GM21381 (cell line): ENCODE data around the gene INPP4B.

Experiments
- ATAC-seq: cut with Tn5 transposase; IDR thresholded peaks from one replicate; pipeline ENCODE4 v1.9.1; 2021; ENCODE audit warnings: mild to moderate bottlenecking, moderate library complexity; ENCODE audit not compliant: unreplicated experiment

The INPP4B gene

DNA sequence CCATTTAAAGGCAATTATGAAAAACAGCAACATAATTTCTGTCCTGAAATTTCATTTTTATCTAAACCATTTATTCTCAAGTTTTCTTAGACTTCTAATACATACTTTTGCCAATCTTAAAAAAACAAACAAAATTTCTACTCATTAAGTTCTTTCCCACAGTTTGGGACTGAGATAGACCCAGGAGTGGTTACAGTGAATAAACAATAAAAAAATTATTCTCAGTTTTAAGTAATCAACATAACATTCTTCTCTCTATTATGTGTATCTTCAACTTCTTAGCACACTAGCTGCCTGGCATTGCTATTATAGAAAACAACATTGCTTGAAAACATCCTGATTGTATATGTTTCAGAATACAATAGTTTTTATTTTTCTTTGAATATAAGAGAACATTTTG is 676.9 kb downstream of the INPP4B start:
- no peak for ATAC-seq

DNA sequence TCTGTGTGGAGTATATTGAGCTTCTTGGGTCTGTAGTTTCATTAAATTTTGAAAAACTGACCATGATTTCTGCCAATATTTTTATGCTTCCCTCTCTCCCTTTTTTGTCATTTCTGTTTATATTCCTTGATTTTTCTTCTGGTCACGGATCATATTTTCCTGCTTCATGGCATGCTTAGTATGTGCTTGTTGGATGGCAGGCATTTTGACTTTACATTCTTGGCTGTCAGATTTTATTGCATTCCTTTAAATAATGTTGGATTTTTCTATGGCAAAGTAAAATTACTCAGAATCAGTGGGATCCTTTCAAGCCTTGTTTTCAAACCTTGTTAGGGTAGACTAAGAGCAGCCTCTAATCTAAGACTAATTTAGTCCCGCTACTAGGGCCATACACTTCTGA is 677.9 kb downstream of the INPP4B start:
- no peak for ATAC-seq

DNA sequence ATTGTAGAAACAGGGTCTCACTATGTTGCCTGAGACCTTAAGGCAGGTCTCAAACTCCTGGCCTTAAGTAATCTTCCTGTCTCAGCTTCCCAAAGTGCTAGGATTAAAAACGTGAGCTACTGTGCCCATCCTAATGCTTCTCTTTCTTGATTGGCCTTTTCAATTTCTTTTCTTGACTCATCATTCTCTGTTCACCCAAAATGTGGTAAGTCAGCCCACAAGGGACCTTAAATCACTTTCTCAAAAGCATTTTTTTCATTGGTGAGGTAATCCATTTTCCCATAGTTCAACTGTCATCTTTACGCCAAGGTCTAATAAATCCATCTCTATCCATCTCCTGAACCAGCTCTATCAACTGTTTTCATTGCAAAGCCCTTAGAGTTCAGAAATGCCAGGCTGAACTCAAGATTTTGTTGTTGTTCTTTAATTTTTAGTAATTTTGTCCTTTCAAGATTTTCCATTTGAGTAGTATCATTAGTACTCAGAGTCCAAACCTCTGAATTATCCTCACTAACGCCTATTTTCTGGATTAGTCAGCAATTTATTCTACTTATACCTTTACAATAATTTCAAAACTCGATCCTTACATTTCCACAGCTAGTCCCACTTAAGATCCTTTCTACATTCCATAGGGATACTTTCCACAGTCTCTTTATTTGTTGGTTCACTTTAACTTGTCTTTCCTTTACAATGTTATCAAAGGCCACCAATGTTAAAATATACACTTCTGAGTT is 681.2 kb downstream of the INPP4B start:
- ATAC-seq: no peak

DNA sequence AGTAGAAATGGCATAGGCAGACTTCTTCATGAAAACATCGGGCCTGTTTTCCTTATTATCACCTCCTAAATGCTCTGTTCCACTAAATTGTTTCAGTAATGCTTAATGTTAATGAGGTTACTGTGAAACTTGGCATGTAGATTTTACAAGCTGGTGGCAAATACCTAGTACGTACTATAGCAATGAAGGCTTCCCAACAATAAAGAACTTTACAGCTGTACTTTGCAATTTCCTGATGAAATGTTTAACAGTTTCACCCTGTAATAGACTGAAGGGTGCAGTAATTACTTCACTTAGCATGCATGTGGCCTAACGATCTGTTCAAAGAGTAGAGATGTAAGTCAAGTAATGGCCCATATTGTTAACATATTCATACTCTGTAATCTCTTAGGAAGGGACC is 685.0 kb downstream of the INPP4B start:
- no peak for ATAC-seq

- no peak for ATAC-seq
Observed at GRCh38 chr4:142160509-142160908, 685.6 kb downstream of the INPP4B start.

GRCh38 chr4:142158980-142159379 is 687.1 kb downstream of the INPP4B start:
- ATAC-seq: no peak

GRCh38 chr4:142156256-142156655 is 689.8 kb downstream of the INPP4B start:
- ATAC-seq: no peak

DNA sequence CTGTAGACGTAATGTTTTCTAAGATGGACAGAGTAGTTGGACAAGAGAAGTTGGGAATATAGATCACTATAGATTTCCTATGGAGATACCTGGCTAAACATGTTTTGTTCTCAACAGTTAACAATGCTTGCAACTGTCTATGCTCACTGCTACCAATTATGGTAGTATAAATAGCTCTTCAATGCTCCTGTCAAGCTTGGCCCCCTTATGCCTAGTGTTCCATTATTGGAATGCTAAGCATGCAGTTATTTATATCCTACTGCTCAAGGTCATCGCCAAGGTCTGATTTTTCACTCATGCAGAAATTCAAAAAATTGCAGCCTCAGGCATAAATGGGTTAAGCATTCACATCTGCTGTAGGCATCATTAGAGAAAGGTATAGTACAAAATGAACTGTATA is 690.8 kb downstream of the INPP4B start:
- no peak for ATAC-seq

DNA sequence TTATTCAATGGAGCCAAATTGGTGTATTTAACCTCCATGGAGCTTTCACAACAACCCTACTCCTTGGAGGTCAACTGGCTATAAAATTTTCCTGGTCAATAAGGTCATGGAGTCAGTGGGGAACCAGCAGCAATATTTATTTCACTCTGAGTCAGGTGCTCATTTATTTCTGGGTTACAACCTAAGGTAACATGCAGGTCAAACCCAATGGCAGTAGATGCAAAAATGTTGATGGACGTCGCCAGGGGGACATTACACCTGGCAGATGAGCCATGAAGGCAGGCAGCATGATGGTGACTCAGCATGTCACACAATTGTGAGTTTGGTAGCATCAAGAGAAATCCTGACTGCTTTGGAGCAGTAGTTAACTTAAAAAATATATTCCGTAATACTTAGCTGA is 695.6 kb downstream of the INPP4B start:
- no peak for ATAC-seq

GRCh38 chr4:142144813-142145212 is 701.3 kb downstream of the INPP4B start:
- ATAC-seq: no peak

GRCh38 chr4:142142366-142143054 is 703.6 kb downstream of the INPP4B start:
- ATAC-seq: no peak

DNA sequence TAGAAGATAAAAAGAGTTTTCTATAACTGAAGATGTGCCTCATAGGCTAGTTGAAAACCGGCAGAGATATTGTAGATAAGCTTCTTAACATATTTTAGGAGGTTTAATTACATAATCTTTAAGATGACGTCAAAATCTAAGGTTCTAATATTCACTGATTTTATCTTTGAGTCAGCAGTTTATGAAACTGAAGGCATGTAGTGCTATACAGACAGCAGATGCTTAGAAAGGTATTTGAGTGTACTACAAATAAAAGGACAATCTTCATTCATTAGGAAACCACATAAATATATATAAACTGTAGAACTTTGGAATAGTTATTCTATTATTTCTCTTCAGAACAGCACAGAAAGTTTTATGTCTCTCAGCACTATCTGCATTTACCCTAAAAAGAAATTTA is 704.9 kb downstream of the INPP4B start:
- no peak for ATAC-seq

GRCh38 chr4:142130666-142131065 is 715.4 kb downstream of the INPP4B start:
- no peak for ATAC-seq

DNA sequence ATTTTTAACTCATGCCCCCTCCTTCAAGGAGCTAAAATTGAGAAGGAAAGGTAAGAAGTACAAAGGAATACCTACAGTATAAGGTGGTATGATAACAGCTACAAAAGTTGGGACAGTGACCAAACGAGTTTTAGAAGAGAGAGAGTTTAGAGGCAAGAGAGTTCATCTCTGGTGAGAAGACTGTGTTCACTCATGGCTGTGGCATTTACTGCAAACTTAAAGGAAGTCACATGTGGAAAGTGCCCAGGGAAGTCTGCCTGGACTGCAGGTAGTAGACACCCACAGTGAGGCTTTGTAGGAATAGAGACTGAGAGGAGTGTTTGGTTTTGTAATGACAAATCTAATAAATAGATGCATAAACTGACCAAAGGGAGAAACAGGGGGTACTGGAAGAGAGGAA is 716.2 kb downstream of the INPP4B start:
- ATAC-seq: no peak

DNA sequence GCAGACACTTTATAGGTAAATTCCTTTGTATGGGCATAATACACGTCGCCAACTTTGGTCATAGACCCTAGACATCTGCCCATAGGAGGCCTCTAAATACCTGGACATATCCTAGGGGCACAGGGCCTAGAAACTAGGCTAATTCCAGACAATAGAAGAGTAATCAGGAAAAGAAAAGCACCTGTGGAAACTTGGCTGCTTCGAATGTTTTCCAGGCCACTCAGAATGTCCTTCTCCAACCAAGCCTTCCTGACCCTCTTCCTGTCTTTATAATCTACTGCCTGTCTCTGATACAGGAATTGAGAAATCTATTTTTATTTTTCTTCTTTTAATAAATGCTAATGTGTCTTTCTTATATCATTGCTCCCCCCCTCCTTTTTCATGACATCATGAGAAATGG is 716.6 kb downstream of the INPP4B start:
- ATAC-seq: no peak

GRCh38 chr4:142128529-142128928 is 717.6 kb downstream of the INPP4B start:
- no peak for ATAC-seq

- no peak for ATAC-seq
Observed at GRCh38 chr4:142126890-142127497, 719.1 kb downstream of the INPP4B start.

GRCh38 chr4:142124874-142125273 is 721.2 kb downstream of the INPP4B start:
- no peak for ATAC-seq

GRCh38 chr4:142121448-142122350 is 724.4 kb downstream of the INPP4B start:
- no peak for ATAC-seq

GRCh38 chr4:142120921-142121320 is 725.2 kb downstream of the INPP4B start:
- ATAC-seq: no peak

DNA sequence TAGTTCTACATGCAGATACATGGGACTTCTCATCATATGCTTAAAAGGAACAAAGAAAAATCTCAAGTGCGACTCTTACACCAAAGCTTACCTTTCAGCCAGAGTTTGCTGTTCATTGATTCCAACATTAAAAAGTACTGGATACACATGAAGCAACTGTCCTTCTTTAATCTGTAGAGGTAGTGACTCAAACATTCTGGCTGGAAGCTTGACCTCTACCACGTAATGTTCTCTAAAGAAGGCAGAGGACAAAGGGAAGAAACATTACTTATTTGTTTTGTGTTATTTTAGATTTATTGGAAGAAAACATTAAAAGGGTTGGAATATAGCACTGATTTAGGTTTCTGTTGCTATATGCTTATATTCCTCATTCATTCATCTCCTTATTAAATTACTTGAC is 733.6 kb downstream of the INPP4B start:
- ATAC-seq: no peak
